Measurements from ENCODE around the gene HSD17B8.
A peak's percentile ranks its signal among the peaks of the same experiment; 100 is the strongest.
"Not testable (repeated sequence)": the region's sequence is repeated elsewhere in the genome, so short reads cannot be mapped to it uniquely, and the experiment has no call there.

HSD17B8 gene

DNA sequence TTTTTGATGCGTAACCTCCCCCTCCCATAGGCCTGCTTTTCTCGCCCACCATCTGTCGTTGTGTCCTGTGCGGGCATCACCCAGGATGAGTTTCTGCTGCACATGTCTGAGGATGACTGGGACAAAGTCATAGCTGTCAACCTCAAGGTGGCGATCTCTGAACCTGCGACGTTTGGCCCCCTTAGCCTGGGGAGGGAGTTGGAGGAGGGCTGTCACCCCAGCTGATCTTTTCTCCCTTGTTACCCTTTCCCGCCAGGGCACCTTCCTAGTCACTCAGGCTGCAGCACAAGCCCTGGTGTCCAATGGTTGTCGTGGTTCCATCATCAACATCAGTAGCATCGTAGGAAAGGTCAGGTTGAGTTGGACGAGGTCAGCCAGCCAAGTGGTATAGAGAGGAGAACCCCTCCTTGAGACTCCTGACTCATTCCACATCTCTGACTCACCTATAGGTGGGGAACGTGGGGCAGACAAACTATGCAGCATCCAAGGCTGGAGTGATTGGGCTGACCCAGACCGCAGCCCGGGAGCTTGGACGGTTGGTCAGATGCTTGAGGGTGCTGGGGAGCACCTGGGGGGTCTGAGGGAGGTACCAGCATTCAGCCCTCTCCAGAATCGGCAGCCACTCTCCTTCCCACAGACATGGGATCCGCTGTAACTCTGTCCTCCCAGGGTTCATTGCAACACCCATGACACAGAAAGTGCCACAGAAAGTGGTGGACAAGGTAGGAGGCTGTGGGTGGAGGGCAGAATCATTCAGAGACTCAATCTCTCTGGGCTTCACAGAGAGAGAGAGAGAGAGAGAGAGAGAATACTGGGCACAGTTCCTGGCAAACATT, 954 bp downstream of the HSD17B8 start:
- no peak for DNase-seq

- no peak for DNase-seq
Measured at GRCh38 chr6:33206027-33206863, 1.8 kb downstream of the HSD17B8 start.

DNA sequence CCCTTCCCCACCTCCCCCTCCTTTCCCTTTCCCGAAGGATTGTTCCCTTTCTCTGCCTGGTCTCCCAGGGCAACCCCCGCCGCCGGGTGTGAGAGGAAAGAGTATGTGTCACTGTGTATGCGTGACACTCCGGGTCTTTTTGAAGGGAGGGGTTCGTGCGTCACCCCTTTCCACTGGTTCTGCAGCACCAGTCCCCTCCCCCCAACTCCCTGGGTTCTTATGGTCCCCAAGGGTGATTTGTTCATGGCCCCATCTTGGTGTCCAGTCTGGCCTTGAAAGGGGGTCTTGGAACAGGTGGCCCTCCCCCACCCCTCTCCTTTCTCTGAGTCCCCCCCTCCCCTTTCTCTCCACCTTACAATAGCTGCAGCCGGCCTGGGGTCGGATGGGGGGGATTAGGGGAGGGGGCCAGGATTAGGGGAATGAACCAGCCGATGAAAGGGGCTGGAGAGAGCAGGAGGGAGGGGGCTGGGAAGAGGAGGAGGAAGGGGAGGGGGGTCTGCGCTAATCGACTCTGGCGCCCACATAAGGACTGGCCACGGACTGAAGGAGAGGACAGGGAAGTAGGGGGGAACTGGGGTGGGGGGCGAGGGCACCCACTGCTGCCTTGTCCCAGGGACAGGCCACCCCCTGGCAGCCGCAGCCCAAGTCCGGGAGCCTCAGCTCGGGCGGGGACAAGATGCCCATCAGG, 2.6 kb downstream of the HSD17B8 start:
- DNase-seq: peak in 26 of 56 donors; percentile 11 to 78 (median 42)

DNA sequence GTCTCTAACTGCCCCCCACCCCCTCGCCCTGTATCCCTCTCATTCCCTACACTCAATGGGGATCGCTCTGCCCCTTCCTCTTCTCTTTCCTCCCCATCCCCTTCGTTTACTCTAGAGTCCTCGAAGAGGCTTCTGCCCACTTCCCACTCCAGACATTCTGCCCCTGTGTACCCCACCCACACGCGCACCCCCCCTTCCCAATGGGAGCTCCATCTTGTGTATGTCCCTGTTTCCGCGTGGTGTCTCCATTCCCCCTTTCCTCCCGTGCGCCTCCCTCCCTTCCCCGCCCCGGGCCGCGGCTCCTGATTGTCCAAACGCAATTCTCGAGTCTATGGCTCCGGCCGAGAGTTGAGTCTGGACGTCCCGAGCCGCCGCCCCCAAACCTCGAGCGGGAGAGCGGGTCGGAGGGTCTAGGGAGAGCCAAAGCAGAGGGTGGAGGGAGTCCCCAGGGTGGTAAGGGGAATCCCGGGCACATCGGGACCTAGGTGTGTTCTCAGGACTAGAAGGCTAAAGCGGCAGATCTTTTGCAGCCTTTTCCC, 3.2 kb downstream of the HSD17B8 start:
- peak in 18 of 56 donors; percentile 13 to 69 (median 48) for DNase-seq

DNA sequence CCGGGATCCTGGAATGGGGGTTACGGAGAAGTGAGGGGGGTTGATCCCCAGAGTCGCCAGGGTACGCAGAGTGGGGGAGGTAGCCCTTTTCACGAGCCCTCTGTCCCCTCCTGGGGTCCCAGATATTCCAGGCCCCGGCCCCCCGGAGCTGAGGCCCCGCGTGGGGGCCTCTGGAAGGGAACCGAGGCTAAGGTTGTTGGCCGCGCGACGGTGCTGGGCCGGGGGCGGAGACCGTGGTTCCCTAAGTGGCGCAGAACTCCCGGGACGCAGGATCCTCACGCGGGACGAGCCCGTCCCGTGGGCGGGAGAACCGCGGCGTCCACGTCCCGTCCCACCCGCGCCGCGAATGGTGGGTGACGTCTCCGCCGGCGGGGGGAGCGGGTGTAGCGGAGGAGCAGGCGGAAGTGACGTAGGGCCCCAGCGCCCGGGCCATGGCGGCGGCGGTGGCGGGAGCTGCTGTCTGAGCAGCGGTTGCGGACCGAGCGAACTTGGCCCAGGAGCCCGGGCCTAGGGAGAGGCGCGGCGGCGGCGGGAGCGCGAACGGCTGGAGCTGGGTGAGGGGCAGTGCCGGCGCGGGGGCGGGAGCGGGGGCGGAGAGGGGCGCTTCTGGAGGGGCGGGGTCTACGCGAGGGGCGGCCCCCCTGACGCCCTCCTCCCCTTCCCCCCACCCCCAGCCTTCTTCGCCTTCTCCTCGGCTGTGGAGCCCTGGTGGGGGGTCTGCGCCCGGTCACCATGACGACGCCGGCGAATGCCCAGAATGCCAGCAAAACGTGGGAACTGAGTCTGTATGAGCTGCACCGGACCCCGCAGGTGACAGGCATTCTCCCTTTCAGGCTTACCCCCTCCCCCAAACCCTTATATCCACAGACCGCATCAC, 3.9 kb downstream of the HSD17B8 start, which contains the start of gene RING1:
Gene RING1 (plus strand): TSS at position 410 of the 877 bp plus-strand sequence. CDS start 323 bp downstream, at position 733.
- peak in 54 of 56 donors; percentile 36 to 93 (median 79) for DNase-seq

- no peak for DNase-seq
Measured at GRCh38 chr6:33209856-33210255, 5.4 kb downstream of the HSD17B8 start.

GRCh38 chr6:33211136-33211535, 6.7 kb downstream of the HSD17B8 start:
- no peak for DNase-seq

- no peak for DNase-seq
Measured at GRCh38 chr6:33211666-33212422, 7.4 kb downstream of the HSD17B8 start.

DNA sequence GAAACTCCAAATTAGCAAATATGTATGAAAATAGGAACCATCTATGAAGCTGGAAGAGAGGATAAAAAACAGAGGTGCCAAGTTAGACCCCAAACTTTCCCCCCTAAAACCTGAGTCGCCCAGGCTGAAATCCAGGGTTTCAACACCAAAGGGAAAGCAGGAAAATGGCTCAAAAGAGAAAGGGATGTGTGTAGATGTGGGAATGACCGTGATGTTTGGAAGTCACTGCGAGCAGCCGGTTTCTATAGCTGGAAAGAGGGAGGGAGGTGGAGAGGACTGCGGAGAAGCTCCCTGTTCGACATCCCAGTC, 8.4 kb downstream of the HSD17B8 start:
- no peak for DNase-seq

- peak in 20 of 56 donors; percentile 13 to 66 (median 40) for DNase-seq
Measured at GRCh38 chr6:33213166-33213988, 8.9 kb downstream of the HSD17B8 start.

- no peak for DNase-seq
Measured at GRCh38 chr6:33213989-33214335, 9.5 kb downstream of the HSD17B8 start.

DNA sequence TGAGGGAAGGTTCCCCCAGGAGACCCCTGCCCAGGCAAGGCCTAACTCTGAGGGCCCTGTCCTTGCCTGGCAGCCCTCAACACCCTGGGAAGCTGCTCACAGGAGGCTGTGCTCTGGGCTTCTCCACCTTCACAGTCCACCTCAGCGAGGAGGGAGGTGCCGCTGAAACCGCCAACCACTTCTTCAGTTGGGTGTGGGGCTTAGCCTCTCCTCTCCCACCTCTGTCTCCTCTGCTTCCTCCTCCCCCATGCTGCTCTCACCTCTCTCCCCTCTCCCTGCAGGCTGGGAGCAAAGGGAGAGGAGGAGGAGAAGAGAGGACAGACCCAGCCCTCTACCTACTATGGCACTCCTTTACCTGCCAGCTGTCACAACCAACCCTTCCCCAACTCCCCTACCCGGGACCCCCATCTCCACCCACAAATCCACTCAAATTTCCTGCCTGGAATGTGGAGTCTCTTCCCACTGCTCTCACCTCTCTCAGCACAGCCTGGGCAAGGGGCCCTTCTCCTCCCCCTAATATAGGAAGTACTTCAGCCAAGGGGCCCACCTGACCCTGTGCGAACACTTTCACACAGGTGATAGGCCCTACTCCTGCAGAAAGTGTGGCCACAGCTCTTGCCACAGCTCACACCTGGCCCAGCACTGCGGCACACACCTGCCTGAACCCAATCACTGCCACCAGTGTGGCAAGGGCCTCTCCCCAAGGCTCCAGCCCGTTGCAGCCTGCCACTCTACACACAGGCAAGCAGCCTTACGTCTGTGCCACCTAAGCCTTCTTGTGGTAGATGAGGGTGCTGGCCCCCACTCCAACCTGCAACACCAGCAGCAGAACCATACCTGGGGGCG, 11.0 kb downstream of the HSD17B8 start:
- DNase-seq: no peak

DNA sequence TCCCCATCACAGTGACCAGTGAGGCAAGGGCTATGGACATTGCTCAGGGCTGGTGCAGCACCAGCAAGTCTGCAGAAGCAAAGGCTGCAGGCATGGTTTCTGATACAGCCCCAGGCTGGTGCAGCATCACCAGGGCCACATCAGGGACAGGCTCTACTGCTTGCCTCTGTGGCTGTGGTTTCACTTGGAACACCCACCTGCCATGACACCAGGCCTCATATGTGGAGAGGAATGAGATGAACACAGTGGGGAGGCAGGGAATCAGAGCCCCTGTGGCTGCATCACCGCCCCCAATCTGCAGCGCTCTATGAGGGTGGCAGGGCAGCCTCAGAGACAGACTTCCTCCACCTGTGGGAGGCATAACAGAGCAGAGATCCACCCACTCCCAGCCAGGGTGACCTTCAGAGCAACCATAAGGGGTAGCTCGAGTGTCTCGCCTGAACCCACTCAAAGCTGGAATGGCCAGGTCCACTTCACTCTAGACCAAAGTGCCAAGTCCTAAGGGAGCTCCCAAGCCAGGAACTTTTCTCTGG, 11.7 kb downstream of the HSD17B8 start:
- no peak for DNase-seq

- DNase-seq: no peak
Measured at GRCh38 chr6:33217246-33217645, 12.8 kb downstream of the HSD17B8 start.

GRCh38 chr6:33217681-33218080, 13.2 kb downstream of the HSD17B8 start:
- DNase-seq: no peak

- not testable (repeated sequence) for DNase-seq
Measured at GRCh38 chr6:33226503-33227120, 22.2 kb downstream of the HSD17B8 start.

DNA sequence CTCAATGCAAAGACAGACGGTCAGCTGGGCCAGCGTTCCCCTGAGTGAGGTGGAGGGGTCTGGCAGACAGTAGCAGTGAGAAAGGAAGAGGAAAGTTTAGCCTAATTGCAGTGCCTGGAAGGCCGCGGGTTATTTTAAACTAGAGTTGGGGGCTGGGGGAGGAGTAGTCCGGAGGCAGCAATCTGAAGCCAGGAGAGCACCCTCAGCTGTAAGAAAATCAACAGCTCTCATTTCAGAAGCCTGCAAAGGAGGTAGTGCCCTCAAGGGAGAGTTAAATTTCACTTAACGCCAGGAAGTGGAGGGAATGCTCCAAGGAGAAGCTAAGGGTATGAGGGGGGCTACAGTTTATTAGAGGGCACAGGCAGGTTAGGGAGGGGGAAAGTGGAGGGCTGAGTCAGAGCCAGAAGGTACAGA, 30.8 kb downstream of the HSD17B8 start:
- no peak for DNase-seq

Measured in nucleus accumbens (tissue), 56 donors.